Retina (tissue), 1 donor: ENCODE results near the gene DEFB113.

Experiments
- DNase-seq: peaks from one replicate; pipeline ENCODE4 v3.0.0-alpha.2; 2016

Gene DEFB113

DNA sequence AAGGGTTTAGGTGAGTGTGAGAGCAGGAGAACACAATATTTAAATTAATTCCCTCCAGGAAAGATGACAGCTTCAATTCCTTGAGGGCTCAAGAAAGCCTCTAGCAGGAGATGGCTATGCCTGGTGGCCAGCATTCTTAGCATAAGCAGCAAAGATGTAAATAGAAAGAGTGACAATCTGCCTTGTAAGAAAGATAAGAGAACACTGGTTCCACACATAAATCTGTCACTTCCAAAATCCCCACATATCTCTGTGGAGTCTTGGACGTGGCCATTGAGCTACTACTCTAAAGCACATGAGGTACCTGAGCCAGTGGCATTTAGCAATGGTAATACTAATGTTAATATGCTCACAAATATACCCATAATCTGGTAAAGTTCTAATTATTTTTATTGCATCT is 34.7 kb downstream of the DEFB113 start:
- no peak for DNase-seq

GRCh38 chr6:49933526-49933925 is 35.9 kb downstream of the DEFB113 start:
- DNase-seq = no peak

GRCh38 chr6:49929340-49929739 is 40.1 kb downstream of the DEFB113 start:
- no peak for DNase-seq

GRCh38 chr6:49923826-49924225 is 45.6 kb downstream of the DEFB113 start:
- DNase-seq = no peak

DNA sequence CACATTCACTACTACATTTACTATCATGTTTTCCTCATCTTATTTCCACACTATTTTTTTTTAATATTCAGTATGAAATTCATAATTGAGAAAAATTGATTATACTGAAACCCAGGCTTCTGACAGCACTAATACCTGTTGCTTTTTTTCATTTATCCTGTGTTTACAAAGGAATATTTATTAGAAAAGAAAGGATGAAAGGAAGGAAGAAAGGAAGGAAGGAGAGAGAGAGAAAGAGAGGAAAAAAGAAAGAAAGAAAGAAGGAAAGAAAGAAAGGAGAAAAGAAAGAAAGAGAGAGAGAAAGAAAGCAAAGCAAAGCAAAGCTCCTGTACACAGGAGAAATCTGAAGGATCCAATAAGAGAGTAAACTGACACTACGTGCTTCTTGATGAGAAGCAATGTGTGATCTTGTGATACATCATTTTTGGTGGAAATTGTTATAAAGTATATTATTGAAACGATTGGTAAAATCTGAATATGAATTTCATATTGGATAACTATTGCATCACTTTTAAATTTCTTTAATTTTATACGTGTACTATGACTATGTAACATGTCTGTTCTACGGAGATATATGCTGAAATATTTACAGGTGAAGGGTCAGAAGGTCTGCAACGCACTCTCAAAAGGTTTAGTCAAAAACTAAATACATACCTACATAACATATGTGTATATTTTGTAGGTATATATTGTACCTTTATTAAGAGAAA is 49.3 kb downstream of the DEFB113 start:
- DNase-seq = no peak

DNA sequence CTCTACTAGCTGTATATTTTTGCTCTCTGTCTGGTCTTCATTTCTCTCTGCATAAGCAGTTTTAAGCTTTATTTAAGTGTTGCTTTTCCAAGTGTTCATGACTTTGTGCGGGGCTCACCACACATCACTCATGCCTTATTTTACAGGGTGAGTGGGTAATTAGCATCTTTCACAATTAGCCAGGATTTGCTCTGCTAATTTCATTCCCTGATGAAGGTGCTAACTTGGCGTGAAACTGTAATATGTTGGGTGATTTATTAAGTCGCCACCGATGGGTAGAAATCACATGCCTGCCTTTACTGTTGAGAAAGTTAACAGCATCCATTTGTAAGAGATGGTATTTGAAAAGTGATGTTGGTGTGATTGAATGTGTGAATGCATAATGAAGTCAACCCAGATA is 50.2 kb downstream of the DEFB113 start:
- DNase-seq = no peak

GRCh38 chr6:49918787-49919186 is 50.6 kb downstream of the DEFB113 start:
- DNase-seq = no peak
